Measurements from ENCODE around the gene ADGRG3.

The ADGRG3 gene, protein sequence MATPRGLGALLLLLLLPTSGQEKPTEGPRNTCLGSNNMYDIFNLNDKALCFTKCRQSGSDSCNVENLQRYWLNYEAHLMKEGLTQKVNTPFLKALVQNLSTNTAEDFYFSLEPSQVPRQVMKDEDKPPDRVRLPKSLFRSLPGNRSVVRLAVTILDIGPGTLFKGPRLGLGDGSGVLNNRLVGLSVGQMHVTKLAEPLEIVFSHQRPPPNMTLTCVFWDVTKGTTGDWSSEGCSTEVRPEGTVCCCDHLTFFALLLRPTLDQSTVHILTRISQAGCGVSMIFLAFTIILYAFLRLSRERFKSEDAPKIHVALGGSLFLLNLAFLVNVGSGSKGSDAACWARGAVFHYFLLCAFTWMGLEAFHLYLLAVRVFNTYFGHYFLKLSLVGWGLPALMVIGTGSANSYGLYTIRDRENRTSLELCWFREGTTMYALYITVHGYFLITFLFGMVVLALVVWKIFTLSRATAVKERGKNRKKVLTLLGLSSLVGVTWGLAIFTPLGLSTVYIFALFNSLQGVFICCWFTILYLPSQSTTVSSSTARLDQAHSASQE

DNA sequence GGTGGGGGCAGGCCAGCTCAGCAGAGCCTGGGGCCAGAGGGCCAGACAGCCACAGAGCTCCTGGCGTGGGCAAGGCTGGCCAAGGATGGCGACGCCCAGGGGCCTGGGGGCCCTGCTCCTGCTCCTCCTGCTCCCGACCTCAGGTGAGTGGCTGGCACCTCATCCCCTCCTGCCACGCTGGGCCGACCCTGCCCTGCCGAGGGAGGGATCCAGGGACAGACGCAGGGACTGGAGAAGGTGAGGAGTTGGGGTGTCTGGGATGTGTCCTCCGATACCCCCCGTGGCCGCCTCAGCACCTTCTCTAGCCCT is at the start of gene ADGRG3:
ADGRG3 (plus strand) TSS at position 44 of the 309 bp plus-strand sequence; CDS start at position 86, 42 bp downstream.
- no peaks in the 10 kb centered on the region for H3K36me3 ChIP-seq (ENCODE audit: low read length)
- no peaks in the 10 kb centered on the region for H3K9me2 ChIP-seq (replicated peaks; ENCODE audit: insufficient read depth, low read length)
- no peak within 1 kb of the TSS for H3K4me3 ChIP-seq (ENCODE audit: insufficient read depth, low read length, poor library complexity, severe bottlenecking)
- no peak within 1 kb of the TSS for H2AFZ ChIP-seq (ENCODE audit: low read depth, low read length, severe bottlenecking)
- no peaks in the 10 kb centered on the region for H3F3A ChIP-seq (ENCODE audit: insufficient read depth)
- H3K79me2 ChIP-seq (ENCODE audit: insufficient read depth, low read length), result no peaks in the 10 kb centered on the region
- no peak within 1 kb of the TSS for H3K9ac ChIP-seq (ENCODE audit: low read length)
- H4K20me1 ChIP-seq (ENCODE audit: low read depth, low read length), result no peaks in the 10 kb centered on the region
- no peaks in the 10 kb centered on the region for H3K27me3 ChIP-seq (ENCODE audit: low read length)
- no peak within 1 kb of the TSS for H3K27ac ChIP-seq (ENCODE audit: low read depth, low read length)
- no peak within 1 kb of the TSS for H3K4me2 ChIP-seq (ENCODE audit: low read depth, low read length, poor library complexity, severe bottlenecking)
- no peaks in the 10 kb centered on the region for H3K9me3 ChIP-seq (ENCODE audit: insufficient read depth, low read length)
- TF ChIP-seq, protein P1, sequence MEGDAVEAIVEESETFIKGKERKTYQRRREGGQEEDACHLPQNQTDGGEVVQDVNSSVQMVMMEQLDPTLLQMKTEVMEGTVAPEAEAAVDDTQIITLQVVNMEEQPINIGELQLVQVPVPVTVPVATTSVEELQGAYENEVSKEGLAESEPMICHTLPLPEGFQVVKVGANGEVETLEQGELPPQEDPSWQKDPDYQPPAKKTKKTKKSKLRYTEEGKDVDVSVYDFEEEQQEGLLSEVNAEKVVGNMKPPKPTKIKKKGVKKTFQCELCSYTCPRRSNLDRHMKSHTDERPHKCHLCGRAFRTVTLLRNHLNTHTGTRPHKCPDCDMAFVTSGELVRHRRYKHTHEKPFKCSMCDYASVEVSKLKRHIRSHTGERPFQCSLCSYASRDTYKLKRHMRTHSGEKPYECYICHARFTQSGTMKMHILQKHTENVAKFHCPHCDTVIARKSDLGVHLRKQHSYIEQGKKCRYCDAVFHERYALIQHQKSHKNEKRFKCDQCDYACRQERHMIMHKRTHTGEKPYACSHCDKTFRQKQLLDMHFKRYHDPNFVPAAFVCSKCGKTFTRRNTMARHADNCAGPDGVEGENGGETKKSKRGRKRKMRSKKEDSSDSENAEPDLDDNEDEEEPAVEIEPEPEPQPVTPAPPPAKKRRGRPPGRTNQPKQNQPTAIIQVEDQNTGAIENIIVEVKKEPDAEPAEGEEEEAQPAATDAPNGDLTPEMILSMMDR (IDR thresholded peaks at IDR 0.05; ENCODE audit: insufficient read depth, low read length, poor library complexity, severe bottlenecking), result no peak
- no peak for TF ChIP-seq EZH2phosphoT487 (conservative IDR thresholded peaks at IDR 0.05; ENCODE audit: low read length)

DNA sequence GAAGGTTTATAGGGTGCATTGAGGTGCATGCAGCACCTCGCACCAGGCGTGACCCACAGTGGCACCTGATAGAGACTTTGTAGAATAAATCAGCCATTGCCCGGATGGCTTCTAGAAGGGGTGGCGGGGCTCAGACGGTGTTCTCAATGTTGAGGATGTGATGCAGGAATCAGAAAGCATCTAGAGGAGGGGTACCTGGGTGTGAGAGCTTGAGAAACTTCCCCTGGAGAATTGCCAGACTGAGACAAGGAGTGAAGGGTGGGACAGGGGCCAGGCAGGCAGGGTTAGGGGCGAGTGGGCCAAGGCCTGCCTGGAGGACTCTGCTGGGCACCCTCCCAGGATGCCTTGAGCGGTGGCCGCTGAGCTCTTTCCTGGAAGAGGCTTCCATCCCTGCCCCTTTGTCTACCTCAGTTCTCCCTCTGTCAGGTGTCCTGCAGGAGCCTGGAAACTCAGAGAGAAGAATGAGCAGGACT is 48.9 kb upstream of the ADGRG3 start:
- no peak overlapping the region for H2AFZ ChIP-seq (ENCODE audit: low read depth, low read length, severe bottlenecking)
- TF ChIP-seq, protein P1 (IDR thresholded peaks at IDR 0.05; ENCODE audit: insufficient read depth, low read length, poor library complexity, severe bottlenecking), result no peak
- no peak for TF ChIP-seq EZH2phosphoT487 (conservative IDR thresholded peaks at IDR 0.05; ENCODE audit: low read length)
- no peak overlapping the region for H3K9ac ChIP-seq (ENCODE audit: low read length)
- no peak overlapping the region for H3K27ac ChIP-seq (ENCODE audit: low read depth, low read length)
- no peaks in the 10 kb centered on the region for H3K9me3 ChIP-seq (ENCODE audit: insufficient read depth, low read length)
- H3K4me3 ChIP-seq (ENCODE audit: insufficient read depth, low read length, poor library complexity, severe bottlenecking), result no peak overlapping the region
- no peak overlapping the region for H3K4me2 ChIP-seq (ENCODE audit: low read depth, low read length, poor library complexity, severe bottlenecking)
- H3K79me2 ChIP-seq (ENCODE audit: insufficient read depth, low read length), result no peaks in the 10 kb centered on the region
- no peaks in the 10 kb centered on the region for H3K27me3 ChIP-seq (ENCODE audit: low read length)
- no peaks in the 10 kb centered on the region for H3K36me3 ChIP-seq (ENCODE audit: low read length)
- no peaks in the 10 kb centered on the region for H4K20me1 ChIP-seq (ENCODE audit: low read depth, low read length)
- no peaks in the 10 kb centered on the region for H3K9me2 ChIP-seq (replicated peaks; ENCODE audit: insufficient read depth, low read length)
- H3F3A ChIP-seq (ENCODE audit: insufficient read depth), result no peaks in the 10 kb centered on the region

DNA sequence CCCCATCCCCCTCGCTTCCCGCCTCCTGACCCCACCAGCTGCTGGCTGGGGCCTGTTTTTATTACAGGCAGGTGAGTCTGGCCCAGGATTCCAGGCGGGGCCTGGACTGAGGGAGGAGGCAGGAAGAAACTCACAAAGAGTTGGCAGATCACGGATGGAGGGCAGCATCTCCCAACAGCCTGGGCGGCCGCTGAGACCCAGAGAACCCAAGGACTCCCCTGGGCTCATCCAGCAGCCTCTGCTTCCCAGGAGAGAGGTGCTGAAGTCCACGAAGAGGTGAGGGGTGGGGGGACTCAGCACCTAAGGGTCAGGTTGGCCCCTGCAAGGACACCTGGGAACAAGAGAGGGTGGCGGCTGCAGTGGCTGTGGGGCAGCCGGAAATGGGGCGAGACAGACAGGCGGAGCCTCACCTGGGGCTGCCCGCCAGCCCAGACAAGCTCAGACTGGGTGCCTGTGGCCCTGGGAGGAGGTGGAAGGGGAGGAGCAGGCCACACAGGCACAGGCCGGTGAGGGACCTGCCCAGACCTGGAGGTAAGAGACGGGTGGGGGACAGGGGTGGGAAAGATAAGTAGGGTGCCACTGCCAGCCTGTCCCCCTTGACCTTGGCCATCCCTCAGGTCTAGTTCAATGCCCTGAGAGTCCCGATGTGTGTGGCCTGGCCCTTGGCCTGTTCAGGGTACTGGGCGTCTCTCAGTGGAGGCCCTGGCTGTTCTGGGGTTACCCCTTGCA is 48.3 kb upstream of the ADGRG3 start:
- H3F3A ChIP-seq (ENCODE audit: insufficient read depth), result no peaks in the 10 kb centered on the region
- no peaks in the 10 kb centered on the region for H3K9me2 ChIP-seq (replicated peaks; ENCODE audit: insufficient read depth, low read length)
- no peak overlapping the region for H2AFZ ChIP-seq (ENCODE audit: low read depth, low read length, severe bottlenecking)
- TF ChIP-seq, protein P1 (IDR thresholded peaks at IDR 0.05; ENCODE audit: insufficient read depth, low read length, poor library complexity, severe bottlenecking), result no peak
- TF ChIP-seq EZH2phosphoT487 (conservative IDR thresholded peaks at IDR 0.05; ENCODE audit: low read length), result no peak
- H3K79me2 ChIP-seq (ENCODE audit: insufficient read depth, low read length), result no peaks in the 10 kb centered on the region
- no peaks in the 10 kb centered on the region for H3K27me3 ChIP-seq (ENCODE audit: low read length)
- no peaks in the 10 kb centered on the region for H3K9me3 ChIP-seq (ENCODE audit: insufficient read depth, low read length)
- H3K36me3 ChIP-seq (ENCODE audit: low read length), result no peaks in the 10 kb centered on the region
- no peak overlapping the region for H3K4me3 ChIP-seq (ENCODE audit: insufficient read depth, low read length, poor library complexity, severe bottlenecking)
- no peaks in the 10 kb centered on the region for H4K20me1 ChIP-seq (ENCODE audit: low read depth, low read length)
- no peak overlapping the region for H3K27ac ChIP-seq (ENCODE audit: low read depth, low read length)
- H3K4me2 ChIP-seq (ENCODE audit: low read depth, low read length, poor library complexity, severe bottlenecking), result no peak overlapping the region
- H3K9ac ChIP-seq (ENCODE audit: low read length), result no peak overlapping the region

All from SU-DHL-6 (cell line).